HFFc6 (cell line): ENCODE data around the gene COL3A1. TPM values are rescaled to one million over a fixed set of nuclear protein-coding genes. Genes with fewer than 3 reads are reported as not detected.
A peak's percentile ranks its signal among the peaks of the same experiment; 100 is the strongest.

Experiments
- DNase-seq: peaks from one replicate; pipeline ENCODE4 v3.0.0-alpha.2; 2018
- H3K27ac Mint-ChIP-seq: 2 replicates; pipeline ENCODE4 v1.8.0; 2020; ENCODE audit warnings: mild to moderate bottlenecking, mixed read lengths
- H3K27me3 Mint-ChIP-seq: 2 replicates; pipeline ENCODE4 v1.8.0; 2021; ENCODE audit warnings: mild to moderate bottlenecking, moderate library complexity, mixed read lengths; ENCODE audit not compliant: insufficient read depth
- H3K36me3 Mint-ChIP-seq: 2 replicates; pipeline ENCODE4 v1.8.0; 2021; ENCODE audit warnings: low read depth, mixed read lengths
- H3K4me1 Mint-ChIP-seq: 2 replicates; pipeline ENCODE4 v1.8.0; 2020; ENCODE audit warnings: low read depth, mixed read lengths
- H3K4me3 Mint-ChIP-seq: 2 replicates; pipeline ENCODE4 v1.8.0; 2020; ENCODE audit warnings: mild to moderate bottlenecking, moderate library complexity, mixed read lengths
- H3K9me3 Mint-ChIP-seq: 2 replicates; pipeline ENCODE4 v1.8.0; 2020; ENCODE audit warnings: mild to moderate bottlenecking, mixed read lengths
- microRNA-seq: library from miRNA; unstranded; fragments of <30 nt; microRNA quantifications from one replicate; pipeline ENCODE4, GENCODE V29; 2019
- total RNA-seq, 6 experiments: library from RNA; stranded (reverse); fragmentation: NEBNext Ultra II Directional; extraction: Animal tissue kit (Norgen Biotek cat#: 25700); gene quantifications; 2 replicates in 1 of 6; 3 replicates in 5 of 6; pipeline ENCODE4 v1.2.3, GENCODE V29; 2021
- TF ChIP-seq, protein P1 (sequence below): fragments of 200-600 bp; sonication (generic); IDR thresholded peaks from 2 replicates; pipeline ENCODE4 v1.5.0; 2021; ENCODE audit warnings: antibody characterized with exemption, mild to moderate bottlenecking

The COL3A1 gene
- total RNA-seq, 6 experiments from 2014 or later: 348 to 594 (median 356) TPM

DNA sequence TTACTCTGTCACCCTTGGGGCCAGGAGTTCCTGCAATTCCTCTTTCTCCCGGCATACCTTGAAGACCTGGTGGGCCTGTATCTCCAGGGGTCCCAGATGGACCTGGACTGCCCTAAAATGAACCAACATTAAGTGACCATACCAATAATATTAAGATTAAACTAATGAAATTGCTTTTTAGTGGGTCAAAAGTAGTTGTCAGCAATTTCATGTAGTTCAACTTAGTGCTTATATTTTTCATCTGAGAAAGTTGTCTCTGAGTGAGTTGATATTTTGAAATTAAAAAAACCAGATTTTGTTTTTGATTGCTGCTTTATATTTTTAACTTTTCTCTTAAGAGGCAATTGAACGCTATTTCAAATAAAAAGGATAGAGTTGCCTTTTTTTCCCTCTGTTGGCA is 83.1 kb downstream of the COL3A1 start:
- Mint-ChIP-seq H3K9me3 (no peaks in the 10 kb centered on the region), H3K36me3 (peaks cover 34% of the 10 kb centered on the region), H3K4me3 (no peak overlapping the region), H3K27ac (peak overlapping the region; percentile 67), H3K27me3 (peaks cover 4% of the 10 kb centered on the region), H3K4me1 (peaks cover 41% of the 10 kb centered on the region)
- TF ChIP-seq, protein P1, sequence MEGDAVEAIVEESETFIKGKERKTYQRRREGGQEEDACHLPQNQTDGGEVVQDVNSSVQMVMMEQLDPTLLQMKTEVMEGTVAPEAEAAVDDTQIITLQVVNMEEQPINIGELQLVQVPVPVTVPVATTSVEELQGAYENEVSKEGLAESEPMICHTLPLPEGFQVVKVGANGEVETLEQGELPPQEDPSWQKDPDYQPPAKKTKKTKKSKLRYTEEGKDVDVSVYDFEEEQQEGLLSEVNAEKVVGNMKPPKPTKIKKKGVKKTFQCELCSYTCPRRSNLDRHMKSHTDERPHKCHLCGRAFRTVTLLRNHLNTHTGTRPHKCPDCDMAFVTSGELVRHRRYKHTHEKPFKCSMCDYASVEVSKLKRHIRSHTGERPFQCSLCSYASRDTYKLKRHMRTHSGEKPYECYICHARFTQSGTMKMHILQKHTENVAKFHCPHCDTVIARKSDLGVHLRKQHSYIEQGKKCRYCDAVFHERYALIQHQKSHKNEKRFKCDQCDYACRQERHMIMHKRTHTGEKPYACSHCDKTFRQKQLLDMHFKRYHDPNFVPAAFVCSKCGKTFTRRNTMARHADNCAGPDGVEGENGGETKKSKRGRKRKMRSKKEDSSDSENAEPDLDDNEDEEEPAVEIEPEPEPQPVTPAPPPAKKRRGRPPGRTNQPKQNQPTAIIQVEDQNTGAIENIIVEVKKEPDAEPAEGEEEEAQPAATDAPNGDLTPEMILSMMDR: no peak
- DNase-seq: no peak

DNA sequence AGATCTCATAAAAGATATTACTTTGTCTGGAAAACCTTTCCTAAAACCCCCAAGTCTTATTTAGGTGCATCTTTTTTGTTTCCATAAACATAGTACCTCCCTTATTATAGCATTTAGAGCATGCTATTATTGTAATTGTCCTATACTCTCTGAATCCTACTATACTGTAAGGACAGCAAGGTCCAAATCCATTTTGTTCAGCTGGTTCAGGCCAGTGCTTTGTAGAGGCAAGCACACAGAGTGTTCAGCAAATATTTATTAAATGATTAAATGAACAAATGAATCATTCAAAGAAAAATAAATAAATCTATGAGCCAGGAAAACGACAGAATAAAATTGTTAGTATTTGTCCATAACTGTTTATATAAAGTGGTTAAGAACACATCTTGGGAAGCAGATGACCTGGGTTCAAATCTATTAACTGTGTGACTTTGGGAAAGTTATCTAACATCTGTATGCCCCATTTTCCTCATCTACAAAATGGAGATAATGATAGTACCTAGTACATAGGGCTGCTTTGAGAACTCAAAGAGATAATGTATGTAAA is 86.0 kb downstream of the COL3A1 start:
- Mint-ChIP-seq H3K27me3 (no peaks in the 10 kb centered on the region; the same call in none of the 2 replicates), H3K9me3 (no peaks in the 10 kb centered on the region), H3K4me1 (peaks cover 41% of the 10 kb centered on the region), H3K36me3 (peaks cover 45% of the 10 kb centered on the region), H3K4me3 (no peak overlapping the region), H3K27ac (peak overlapping the region; percentile 44)
- TF ChIP-seq, protein P1: no peak
- no peak for DNase-seq

Small RNA genes within 50 kb of the gene (microRNA-seq; reads per million reads assigned to microRNA genes)
- gene MIR1245A (not detected), gene MIR1245B (not detected), gene MIR3606 (not detected)

Other genes with a start within 250 kb of the COL3A1 start
- gene COL5A2, start 205.4 kb downstream of the COL3A1 start, total RNA-seq: 100 to 1,000 TPM; 265 to 388 (median 303) TPM